Parathyroid adenoma (tissue), 2 donors: ENCODE data around the gene INO80E.
A peak's percentile ranks its signal among the peaks of the same experiment; 100 is the strongest.

Experiments
- H2AFZ ChIP-seq: fragments of 300-600 bp; sonication (generic); one replicate; pipeline ENCODE4 v1.7.0; 2017; ENCODE audit warnings: antibody characterized with exemption, mild to moderate bottlenecking
- H3K27ac ChIP-seq: fragments of 300-600 bp; sonication (generic); one replicate; pipeline ENCODE4 v1.7.0; 2017
- H3K27me3 ChIP-seq: fragments of 300-600 bp; sonication (generic); one replicate; pipeline ENCODE4 v1.7.0; 2017; ENCODE audit warnings: low read length; ENCODE audit not compliant: control insufficient read depth, insufficient read depth
- H3K36me3 ChIP-seq: fragments of 300-600 bp; sonication (generic); one replicate; pipeline ENCODE4 v1.7.0; 2017; ENCODE audit warnings: low read length; ENCODE audit not compliant: control insufficient read depth, insufficient read depth
- H3K4me1 ChIP-seq: fragments of 300-600 bp; sonication (generic); one replicate; pipeline ENCODE4 v1.7.0; 2017; ENCODE audit warnings: control low read depth
- H3K4me2 ChIP-seq: fragments of 300-600 bp; sonication (generic); one replicate; pipeline ENCODE4 v1.7.0; 2017; ENCODE audit warnings: low read length
- H3K4me3 ChIP-seq: fragments of 300-600 bp; sonication (generic); one replicate; pipeline ENCODE4 v1.7.0; 2017; ENCODE audit warnings: low read depth, low read length
- H3K79me2 ChIP-seq: fragments of 300-600 bp; sonication (generic); one replicate; pipeline ENCODE4 v1.7.0; 2017; ENCODE audit warnings: control low read depth
- H3K9ac ChIP-seq: fragments of 300-600 bp; sonication (generic); one replicate; pipeline ENCODE4 v1.7.0; 2017; ENCODE audit warnings: mild to moderate bottlenecking
- H3K9me3 ChIP-seq: fragments of 300-600 bp; sonication (generic); one replicate; pipeline ENCODE4 v1.7.0; 2017; ENCODE audit warnings: low read length; ENCODE audit not compliant: control insufficient read depth
- TF ChIP-seq, protein P1 (sequence below): fragments of 300-600 bp; sonication (generic); IDR thresholded peaks from one replicate; pipeline ENCODE4 v1.7.0; 2017; ENCODE audit warnings: antibody characterized with exemption, mild to moderate bottlenecking
- donor health status: primary hyperparathyroidism.

INO80E gene

GRCh38 chr16:29962344-29962994 is 33.6 kb upstream of the INO80E start:
- H3K27me3 ChIP-seq, result no peaks in the 10 kb centered on the region
- H3K4me3 ChIP-seq, result peak overlapping the region; percentile 93
- peak overlapping the region; percentile 76 for H3K27ac ChIP-seq
- TF ChIP-seq, protein P1, sequence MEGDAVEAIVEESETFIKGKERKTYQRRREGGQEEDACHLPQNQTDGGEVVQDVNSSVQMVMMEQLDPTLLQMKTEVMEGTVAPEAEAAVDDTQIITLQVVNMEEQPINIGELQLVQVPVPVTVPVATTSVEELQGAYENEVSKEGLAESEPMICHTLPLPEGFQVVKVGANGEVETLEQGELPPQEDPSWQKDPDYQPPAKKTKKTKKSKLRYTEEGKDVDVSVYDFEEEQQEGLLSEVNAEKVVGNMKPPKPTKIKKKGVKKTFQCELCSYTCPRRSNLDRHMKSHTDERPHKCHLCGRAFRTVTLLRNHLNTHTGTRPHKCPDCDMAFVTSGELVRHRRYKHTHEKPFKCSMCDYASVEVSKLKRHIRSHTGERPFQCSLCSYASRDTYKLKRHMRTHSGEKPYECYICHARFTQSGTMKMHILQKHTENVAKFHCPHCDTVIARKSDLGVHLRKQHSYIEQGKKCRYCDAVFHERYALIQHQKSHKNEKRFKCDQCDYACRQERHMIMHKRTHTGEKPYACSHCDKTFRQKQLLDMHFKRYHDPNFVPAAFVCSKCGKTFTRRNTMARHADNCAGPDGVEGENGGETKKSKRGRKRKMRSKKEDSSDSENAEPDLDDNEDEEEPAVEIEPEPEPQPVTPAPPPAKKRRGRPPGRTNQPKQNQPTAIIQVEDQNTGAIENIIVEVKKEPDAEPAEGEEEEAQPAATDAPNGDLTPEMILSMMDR, result no peak
- H3K36me3 ChIP-seq, result no peaks in the 10 kb centered on the region
- peak overlapping the region; percentile 80 for H3K4me2 ChIP-seq
- H2AFZ ChIP-seq, result peak overlapping the region; percentile 100
- H3K4me1 ChIP-seq, result peaks cover 5% of the 10 kb centered on the region
- no peaks in the 10 kb centered on the region for H3K79me2 ChIP-seq
- no peaks in the 10 kb centered on the region for H3K9me3 ChIP-seq
- no peak overlapping the region for H3K9ac ChIP-seq

- Histone ChIP-seq H3K79me2 (no peaks in the 10 kb centered on the region), H3K4me2 (no peak overlapping the region), H3K27ac (peak overlapping the region; percentile 76), H3K9ac (no peak overlapping the region), H3K4me1 (peaks cover 5% of the 10 kb centered on the region), H3K36me3 (no peaks in the 10 kb centered on the region), H3K27me3 (no peaks in the 10 kb centered on the region), H3K9me3 (no peaks in the 10 kb centered on the region), H2AFZ (peak overlapping the region; percentile 100), H3K4me3 (no peak overlapping the region)
- TF ChIP-seq, protein P1, result no peak
These were observed 32.9 kb upstream of the INO80E start for GRCh38 chr16:29963021-29963743.

- no peaks in the 10 kb centered on the region for H3K79me2 ChIP-seq
- no peak overlapping the region for H3K9ac ChIP-seq
- no peak overlapping the region for H3K4me2 ChIP-seq
- no peak overlapping the region for H2AFZ ChIP-seq
- H3K36me3 ChIP-seq, result no peaks in the 10 kb centered on the region
- H3K27ac ChIP-seq, result no peak overlapping the region
- H3K9me3 ChIP-seq, result no peaks in the 10 kb centered on the region
- no peak overlapping the region for H3K4me3 ChIP-seq
- TF ChIP-seq, protein P1, result no peak
- H3K4me1 ChIP-seq, result no peaks in the 10 kb centered on the region
- no peaks in the 10 kb centered on the region for H3K27me3 ChIP-seq
These were observed 27.8 kb upstream of the INO80E start for GRCh38 chr16:29968205-29968604.

- H2AFZ ChIP-seq, result no peak overlapping the region
- H3K9me3 ChIP-seq, result no peaks in the 10 kb centered on the region
- TF ChIP-seq, protein P1, result no peak
These were observed 24.7 kb upstream of the INO80E start for GRCh38 chr16:29971304-29971703.

More at GRCh38 chr16:29971304-29971703, 24.7 kb upstream of the INO80E start:
- Histone ChIP-seq H3K4me1 (peaks cover 13% of the 10 kb centered on the region), H3K4me3 (no peak overlapping the region), H3K9ac (no peak overlapping the region), H3K36me3 (no peaks in the 10 kb centered on the region), H3K27ac (no peak overlapping the region), H3K79me2 (peaks cover 18% of the 10 kb centered on the region), H3K27me3 (no peaks in the 10 kb centered on the region), H3K4me2 (no peak overlapping the region)
